GM19372 (cell line): Measurements from ENCODE around the gene COA3.

Source experiments
- ATAC-seq: cut with Tn5 transposase; IDR thresholded peaks from one replicate; pipeline ENCODE4 v1.9.1; 2021; ENCODE audit warnings: mild to moderate bottlenecking, low read depth, moderate library complexity; ENCODE audit not compliant: unreplicated experiment

Gene COA3

DNA sequence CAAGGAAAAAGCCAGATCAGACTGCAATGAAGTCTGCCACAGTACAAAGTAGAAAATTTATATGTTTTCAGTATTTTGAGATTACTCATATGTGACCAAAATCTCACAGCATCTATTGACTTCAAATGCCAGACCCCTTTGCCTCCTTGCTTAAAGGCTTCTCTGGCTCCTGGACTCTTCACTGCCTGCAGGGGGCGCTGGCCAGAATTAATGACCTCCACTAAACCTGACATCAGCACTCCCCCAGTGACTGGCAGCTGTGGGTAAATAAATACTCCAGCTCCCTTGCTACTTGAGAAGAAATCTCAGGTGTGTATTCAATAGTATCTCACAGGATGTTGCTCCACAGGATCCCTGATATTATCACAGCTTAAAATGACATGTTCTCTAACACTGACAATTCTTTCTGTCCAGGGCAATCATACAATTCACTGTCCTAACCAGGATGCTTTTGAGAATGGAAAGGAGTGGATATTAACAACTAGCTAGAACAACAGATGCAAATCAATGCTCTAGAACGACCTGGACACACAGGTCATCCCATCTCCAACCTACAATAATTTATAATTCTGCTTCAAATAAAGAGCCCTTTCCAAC lies 21.5 kb upstream of the COA3 start:
- ATAC-seq = no peak

GRCh38 chr17:42818379-42818778 lies 19.9 kb upstream of the COA3 start:
- no peak for ATAC-seq

DNA sequence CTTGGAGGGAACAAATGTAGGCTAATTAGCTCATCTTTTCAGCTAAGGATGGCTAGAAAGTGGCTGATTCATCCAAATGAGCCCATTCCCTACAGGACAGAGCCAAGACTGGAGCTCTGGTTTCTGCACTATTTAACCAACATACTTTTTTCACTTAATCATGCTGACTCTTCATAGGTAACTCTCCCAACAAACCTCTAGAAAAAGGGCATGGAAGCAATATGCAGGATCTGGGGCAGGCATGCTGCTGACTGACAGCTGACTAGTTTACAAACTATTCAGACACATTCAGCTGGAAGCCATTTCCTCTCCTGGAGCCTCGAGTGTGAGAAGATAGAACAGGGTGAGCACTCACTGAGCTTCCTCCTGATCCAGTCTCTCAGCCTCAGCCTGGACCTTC lies 19.4 kb upstream of the COA3 start:
- no peak for ATAC-seq

DNA sequence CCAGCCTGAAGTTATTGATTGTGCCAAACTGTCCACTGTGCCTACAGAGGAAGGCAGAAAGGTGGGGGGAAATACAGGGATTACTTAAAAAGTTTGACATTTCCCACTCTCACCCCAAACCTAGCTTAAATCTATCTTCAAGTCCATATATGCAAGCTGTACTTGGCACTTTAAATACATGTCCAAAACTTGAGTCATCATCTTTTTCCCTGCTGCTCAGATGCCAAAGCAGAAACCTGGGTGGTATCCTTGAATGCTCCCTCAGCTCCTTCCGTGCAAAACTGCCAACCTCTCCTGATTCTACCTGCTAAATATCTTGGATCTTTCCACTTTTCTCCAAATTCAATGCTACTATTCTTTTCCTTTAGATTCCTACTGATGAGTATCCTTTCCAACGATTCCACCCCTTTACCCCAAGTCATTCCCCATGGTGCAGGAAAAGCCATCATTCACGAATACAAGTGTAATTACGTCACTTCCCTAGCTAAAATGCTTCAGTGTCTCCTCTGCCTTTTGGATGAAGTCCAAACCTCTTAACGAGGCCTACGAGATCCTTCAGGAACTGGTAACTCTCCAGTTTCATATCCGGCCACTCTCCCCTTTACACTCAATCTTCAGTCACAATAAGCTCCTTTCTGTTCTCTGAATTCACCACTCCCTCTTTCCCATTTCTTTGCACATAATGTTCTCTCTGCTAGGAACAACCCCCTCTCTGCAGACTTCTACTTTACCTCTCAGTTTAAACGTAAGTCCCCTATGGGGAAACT lies 16.3 kb upstream of the COA3 start:
- no peak for ATAC-seq

DNA sequence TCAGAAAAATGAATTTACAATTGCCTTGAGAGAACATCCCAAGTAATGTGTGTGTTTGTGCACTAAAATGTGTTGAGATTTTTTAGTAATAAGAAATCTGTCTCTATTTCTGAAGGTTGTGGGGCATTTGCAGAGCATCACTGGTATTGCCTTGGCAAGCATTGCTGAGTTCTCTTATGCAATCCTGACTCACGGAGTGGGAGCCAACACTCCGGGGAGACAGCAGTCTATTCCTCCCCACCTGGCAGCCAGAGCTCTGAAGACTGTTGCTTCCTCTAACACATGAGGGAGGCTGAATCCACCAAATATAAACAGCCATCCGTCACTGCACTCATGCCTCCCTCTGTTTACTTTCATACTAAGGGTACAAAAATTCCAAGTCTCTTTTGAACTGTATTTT lies 10.7 kb upstream of the COA3 start:
- ATAC-seq = no peak

DNA sequence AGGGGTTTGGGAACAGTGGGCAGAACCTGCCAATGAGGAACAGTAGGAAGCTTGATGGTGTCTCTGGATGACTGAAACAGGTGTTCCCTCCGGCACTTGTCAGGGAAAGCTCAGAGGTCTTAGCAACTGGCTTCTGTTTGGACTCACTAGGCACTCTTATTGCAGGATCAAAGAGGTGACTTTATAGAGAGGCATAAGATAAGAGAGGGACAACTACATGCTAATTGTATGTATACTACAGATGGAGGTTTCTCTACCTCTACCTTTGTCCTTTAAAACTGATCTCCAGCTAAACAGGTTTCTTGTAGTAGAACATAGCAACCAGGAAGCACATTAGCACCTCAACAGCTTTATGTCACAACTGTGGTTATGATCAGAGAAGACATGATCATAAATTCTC lies 7.7 kb upstream of the COA3 start:
- ATAC-seq = no peak

- no peak for ATAC-seq
Observed at GRCh38 chr17:42804918-42805367, 6.4 kb upstream of the COA3 start.

- no peak for ATAC-seq
Observed at GRCh38 chr17:42803074-42803883, 4.8 kb upstream of the COA3 start.

GRCh38 chr17:42798011-42798382 lies 507 bp downstream of the COA3 start:
- no peak for ATAC-seq

- no peak for ATAC-seq
Observed at GRCh38 chr17:42797067-42798007, 1.2 kb downstream of the COA3 start.

- ATAC-seq = no peak
Observed at GRCh38 chr17:42796066-42796758, 2.3 kb downstream of the COA3 start.

DNA sequence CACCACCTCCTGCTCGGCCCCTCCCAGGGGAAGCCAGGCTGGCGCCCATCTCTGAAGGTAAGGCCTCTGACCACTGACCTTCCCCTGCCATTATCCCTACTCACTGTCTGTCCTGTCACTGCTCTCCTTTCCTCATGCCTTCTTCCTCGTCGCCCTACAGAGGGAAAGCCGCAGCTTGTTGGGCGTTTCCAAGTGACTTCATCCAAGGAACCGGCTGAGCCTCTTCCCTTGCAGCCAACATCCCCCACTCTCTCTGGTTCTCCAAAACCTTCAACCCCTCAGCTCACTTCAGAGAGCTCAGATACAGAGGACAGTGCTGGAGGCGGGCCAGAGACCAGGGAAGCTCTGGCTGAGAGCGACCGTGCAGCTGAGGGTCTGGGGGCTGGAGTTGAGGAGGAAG lies 3.0 kb downstream of the COA3 start:
- ATAC-seq = no peak

DNA sequence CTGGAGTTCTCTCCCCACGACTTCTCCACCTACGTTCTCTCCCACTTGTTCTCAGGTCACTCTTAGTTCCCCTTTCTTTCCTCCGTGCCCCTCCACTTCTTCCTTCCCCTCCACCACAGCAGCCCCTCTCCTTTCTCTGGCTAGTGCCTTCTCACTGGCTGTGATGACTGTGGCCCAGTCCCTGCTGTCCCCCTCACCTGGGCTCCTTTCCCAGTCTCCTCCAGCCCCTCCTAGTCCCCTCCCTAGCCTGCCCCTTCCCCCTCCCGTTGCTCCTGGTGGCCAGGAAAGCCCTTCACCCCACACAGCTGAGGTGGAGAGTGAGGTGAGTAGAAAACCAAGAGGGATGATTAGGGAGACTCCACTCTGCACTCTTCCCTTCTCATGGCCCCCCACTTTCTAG lies 3.4 kb downstream of the COA3 start:
- no peak for ATAC-seq

DNA sequence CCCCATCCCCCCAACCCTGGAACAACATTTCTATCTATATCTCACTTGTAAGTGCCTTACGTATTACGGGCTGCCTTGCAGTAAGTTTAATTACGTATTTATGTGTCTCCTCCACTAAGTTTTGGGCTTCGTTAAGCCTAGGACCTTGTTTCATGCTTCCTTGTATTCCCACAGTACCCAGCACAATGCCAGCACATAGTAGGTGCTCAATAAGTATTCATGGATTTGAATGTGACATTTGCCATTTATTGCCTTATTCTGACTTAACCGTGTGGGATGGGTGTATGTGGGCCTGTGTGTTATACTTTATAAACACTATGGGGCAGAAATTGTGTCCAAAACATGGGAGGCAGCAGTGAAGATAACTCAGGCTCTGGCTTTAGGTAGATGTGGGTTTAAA lies 6.0 kb downstream of the COA3 start:
- ATAC-seq = no peak

DNA sequence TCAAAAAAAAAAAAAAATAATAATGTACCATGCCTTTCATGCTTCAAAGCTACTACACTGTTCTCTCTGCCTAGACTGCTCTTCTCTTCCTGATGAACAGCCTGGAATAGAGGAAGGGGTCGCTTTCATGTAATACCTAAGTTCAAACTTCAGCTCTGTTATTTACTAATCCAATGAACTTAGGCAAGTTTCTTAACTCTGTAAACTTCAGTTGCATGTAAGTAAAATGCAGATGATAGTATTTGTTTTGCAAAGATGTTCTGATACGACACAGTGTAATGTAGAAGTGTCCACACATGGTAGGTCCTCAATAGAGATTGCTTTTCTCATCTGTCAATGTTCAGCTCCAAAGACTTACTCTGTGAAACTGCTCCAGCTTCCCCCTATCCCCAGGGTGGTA lies 6.6 kb downstream of the COA3 start:
- ATAC-seq = no peak

DNA sequence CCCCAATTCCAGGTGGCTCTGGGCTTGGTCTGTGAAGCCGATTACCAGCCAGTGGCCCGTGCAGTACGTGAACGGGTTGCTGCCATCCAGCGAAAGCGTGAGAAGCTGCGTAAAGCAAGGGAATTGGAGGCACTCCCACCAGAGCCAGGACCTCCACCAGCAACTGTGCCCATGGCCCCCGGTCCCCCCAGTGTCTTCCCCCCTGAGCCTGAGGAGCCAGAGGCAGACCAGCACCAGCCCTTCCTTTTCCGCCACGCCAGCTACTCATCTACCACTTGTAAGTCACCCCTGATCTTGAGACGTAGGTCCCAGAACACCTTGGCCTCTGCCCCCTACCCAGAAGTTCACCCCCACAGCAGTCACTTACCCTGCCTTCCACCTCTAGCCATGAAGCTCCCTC lies 11.2 kb downstream of the COA3 start:
- no peak for ATAC-seq

DNA sequence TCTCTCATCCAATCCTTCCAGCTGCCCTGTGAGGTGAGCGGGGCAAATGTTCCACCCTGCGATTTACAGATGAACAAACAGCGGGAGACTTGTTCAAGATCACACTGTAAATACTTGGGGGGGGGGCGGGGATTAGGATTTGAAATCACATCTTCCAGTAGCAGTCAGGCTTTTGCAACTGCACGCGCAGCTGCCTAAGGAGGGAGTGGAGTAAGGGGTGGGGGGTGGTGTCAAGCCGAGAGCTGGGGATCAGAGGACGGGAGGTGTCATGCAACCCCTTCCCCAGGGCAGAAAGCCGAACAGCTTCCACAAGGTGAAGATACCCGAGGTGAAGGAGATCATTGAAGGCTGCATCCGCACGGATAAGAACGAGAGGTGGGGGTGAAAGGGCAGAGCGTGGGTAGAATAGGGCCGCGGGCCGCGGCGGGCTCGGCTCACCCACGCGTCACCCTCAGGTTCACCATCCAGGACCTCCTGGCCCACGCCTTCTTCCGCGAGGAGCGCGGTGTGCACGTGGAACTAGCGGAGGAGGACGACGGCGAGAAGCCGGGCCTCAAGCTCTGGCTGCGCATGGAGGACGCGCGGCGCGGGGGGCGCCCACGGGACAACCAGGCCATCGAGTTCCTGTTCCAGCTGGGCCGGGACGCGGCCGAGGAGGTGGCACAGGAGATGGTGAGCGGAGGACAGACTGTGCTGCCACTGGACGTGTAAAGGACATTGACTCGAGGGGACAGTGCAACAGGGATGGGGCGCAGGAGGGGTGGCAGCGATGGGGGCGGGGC lies 13.5 kb downstream of the COA3 start:
- no peak for ATAC-seq

- ATAC-seq = no peak
Observed at GRCh38 chr17:42784409-42784808, 14.1 kb downstream of the COA3 start.

DNA sequence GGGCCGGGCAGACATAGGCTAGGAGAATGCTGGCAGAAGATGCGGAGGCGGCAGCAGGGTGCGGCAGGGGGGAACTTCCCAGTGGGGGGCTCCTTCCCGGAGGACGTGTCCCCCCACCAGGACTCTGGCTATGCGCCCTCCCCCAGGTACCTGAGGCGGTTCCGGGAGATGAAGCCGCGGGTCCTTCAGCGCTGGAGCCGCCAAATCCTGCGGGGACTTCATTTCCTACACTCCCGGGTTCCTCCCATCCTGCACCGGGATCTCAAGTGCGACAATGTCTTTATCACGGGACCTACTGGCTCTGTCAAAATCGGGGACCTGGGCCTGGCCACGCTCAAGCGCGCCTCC lies 14.7 kb downstream of the COA3 start:
- no peak for ATAC-seq
